ENCODE results near the gene CHST3.

CHST3 gene

GRCh38 chr10:71931295-71931694, 32.9 kb upstream of the CHST3 start:
- H3K9me3 ChIP-seq (ENCODE audit: insufficient read depth, low read length) = no peaks in the 10 kb centered on the region
- H3K4me2 ChIP-seq (ENCODE audit: low read depth, low read length, poor library complexity, severe bottlenecking) = no peak overlapping the region
- no peaks in the 10 kb centered on the region for H3K9me2 ChIP-seq (replicated peaks; ENCODE audit: insufficient read depth, low read length)
- no peak overlapping the region for H3K27ac ChIP-seq (ENCODE audit: low read depth, low read length)
- H2AFZ ChIP-seq (ENCODE audit: low read depth, low read length, severe bottlenecking) = no peak overlapping the region
- no peaks in the 10 kb centered on the region for H3K79me2 ChIP-seq (ENCODE audit: insufficient read depth, low read length)
- H3K36me3 ChIP-seq (ENCODE audit: low read length) = no peaks in the 10 kb centered on the region
- no peaks in the 10 kb centered on the region for H4K20me1 ChIP-seq (ENCODE audit: low read depth, low read length)
- no peak overlapping the region for H3K4me3 ChIP-seq (ENCODE audit: insufficient read depth, low read length, poor library complexity, severe bottlenecking)
- no peaks in the 10 kb centered on the region for H3K27me3 ChIP-seq (ENCODE audit: low read length)
- no peak overlapping the region for H3K9ac ChIP-seq (ENCODE audit: low read length)
- H3F3A ChIP-seq (ENCODE audit: insufficient read depth) = no peaks in the 10 kb centered on the region
- TF ChIP-seq CTCF (IDR thresholded peaks at IDR 0.05; ENCODE audit: insufficient read depth, low read length, poor library complexity, severe bottlenecking) = no peak
- TF ChIP-seq EZH2phosphoT487 (conservative IDR thresholded peaks at IDR 0.05; ENCODE audit: low read length) = no peak

- Histone ChIP-seq H2AFZ (ENCODE audit: low read depth, low read length, severe bottlenecking) (no peak overlapping the region), H3K27ac (ENCODE audit: low read depth, low read length) (no peak overlapping the region), H4K20me1 (ENCODE audit: low read depth, low read length) (no peaks in the 10 kb centered on the region), H3K9me2 (replicated peaks; ENCODE audit: insufficient read depth, low read length) (no peaks in the 10 kb centered on the region), H3K4me3 (ENCODE audit: insufficient read depth, low read length, poor library complexity, severe bottlenecking) (no peak overlapping the region), H3K27me3 (ENCODE audit: low read length) (no peaks in the 10 kb centered on the region), H3F3A (ENCODE audit: insufficient read depth) (no peaks in the 10 kb centered on the region), H3K36me3 (ENCODE audit: low read length) (no peaks in the 10 kb centered on the region), H3K4me2 (ENCODE audit: low read depth, low read length, poor library complexity, severe bottlenecking) (no peak overlapping the region), H3K79me2 (ENCODE audit: insufficient read depth, low read length) (no peaks in the 10 kb centered on the region), H3K9ac (ENCODE audit: low read length) (no peak overlapping the region), H3K9me3 (ENCODE audit: insufficient read depth, low read length) (no peaks in the 10 kb centered on the region)
- TF ChIP-seq CTCF (IDR thresholded peaks at IDR 0.05; ENCODE audit: insufficient read depth, low read length, poor library complexity, severe bottlenecking) (no peak), EZH2phosphoT487 (conservative IDR thresholded peaks at IDR 0.05; ENCODE audit: low read length) (no peak)
Measured at GRCh38 chr10:71933651-71934050, 30.5 kb upstream of the CHST3 start.

GRCh38 chr10:71938211-71938610, 26.0 kb upstream of the CHST3 start:
- H3K4me2 ChIP-seq (ENCODE audit: low read depth, low read length, poor library complexity, severe bottlenecking) = no peak overlapping the region
- no peak overlapping the region for H3K4me3 ChIP-seq (ENCODE audit: insufficient read depth, low read length, poor library complexity, severe bottlenecking)
- no peaks in the 10 kb centered on the region for H3K79me2 ChIP-seq (ENCODE audit: insufficient read depth, low read length)
- no peaks in the 10 kb centered on the region for H3K9me3 ChIP-seq (ENCODE audit: insufficient read depth, low read length)
- H3F3A ChIP-seq (ENCODE audit: insufficient read depth) = no peaks in the 10 kb centered on the region
- no peaks in the 10 kb centered on the region for H3K36me3 ChIP-seq (ENCODE audit: low read length)
- TF ChIP-seq EZH2phosphoT487 (conservative IDR thresholded peaks at IDR 0.05; ENCODE audit: low read length) = no peak
- TF ChIP-seq CTCF (IDR thresholded peaks at IDR 0.05; ENCODE audit: insufficient read depth, low read length, poor library complexity, severe bottlenecking) = no peak
- no peaks in the 10 kb centered on the region for H3K27me3 ChIP-seq (ENCODE audit: low read length)
- no peak overlapping the region for H3K9ac ChIP-seq (ENCODE audit: low read length)
- no peak overlapping the region for H2AFZ ChIP-seq (ENCODE audit: low read depth, low read length, severe bottlenecking)
- no peak overlapping the region for H3K27ac ChIP-seq (ENCODE audit: low read depth, low read length)
- no peaks in the 10 kb centered on the region for H4K20me1 ChIP-seq (ENCODE audit: low read depth, low read length)
- no peaks in the 10 kb centered on the region for H3K9me2 ChIP-seq (replicated peaks; ENCODE audit: insufficient read depth, low read length)
